IMR-90 (cell line): ENCODE measurements around the gene OPCML. TPM values are rescaled to one million over a fixed set of nuclear protein-coding genes. Genes with fewer than 3 reads are reported as not detected.

Source experiments
- ATAC-seq: fragments of 200-7000 bp; cut with Tn5 transposase; 2 replicates; pipeline ENCODE4 v1.9.1; 2020; ENCODE audit warnings: low read depth, mild to moderate bottlenecking, moderate library complexity
- BruUV-seq: library from RNA; stranded (reverse); fragments of 400-500 nt; replicated peaks from 2 replicates; lab custom pipeline; 2021; lab: Mats Ljungman, UMichigan
- CTCF ChIA-PET: fragments of 300-600 bp; formaldehyde crosslinking; extraction: SDS; loops from one replicate; lab custom pipeline; 2021; ENCODE audit warnings: antibody characterized with exemption; lab: Yijun Ruan, JAX
- POLR2A ChIA-PET: fragments of 300-600 bp; sonication (Branson Sonifier 250); formaldehyde crosslinking; loops from one replicate; lab custom pipeline; 2022; ENCODE audit warnings: antibody characterized with exemption; ENCODE audit not compliant: unreplicated experiment; lab: Charles Lee
- DNase-seq: peaks from one replicate; pipeline ENCODE4 v3.0.0; 2013
- H2AFZ ChIP-seq: replicated peaks from 2 replicates; pipeline ENCODE3; 2013; ENCODE audit warnings: low read length, mild to moderate bottlenecking; ENCODE audit not compliant: poor library complexity
- H2AK5ac ChIP-seq: 2 replicates; pipeline ENCODE4 v1.6.1; 2013; ENCODE audit warnings: low read depth, low read length, inconsistent platforms
- H2AK9ac ChIP-seq: replicated peaks from 2 replicates; pipeline ENCODE3; 2013; ENCODE audit warnings: mild to moderate bottlenecking, low read depth, low read length, moderate library complexity; ENCODE audit not compliant: poor library complexity
- H2BK120ac ChIP-seq: 2 replicates; pipeline ENCODE4 v1.6.1; 2013; ENCODE audit warnings: low read depth, low read length, inconsistent platforms
- H2BK15ac ChIP-seq: 3 replicates; pipeline ENCODE4 v1.6.1; 2013; ENCODE audit warnings: low read depth, low read length, inconsistent platforms
- H2BK20ac ChIP-seq: 2 replicates; pipeline ENCODE4 v1.6.1; 2013; ENCODE audit warnings: low read depth, mild to moderate bottlenecking, inconsistent platforms, low read length, moderate library complexity
- H2BK5ac ChIP-seq: 2 replicates; pipeline ENCODE4 v1.6.1; 2013; ENCODE audit warnings: mild to moderate bottlenecking, low read depth, low read length, inconsistent platforms; ENCODE audit not compliant: poor library complexity, severe bottlenecking
- H3K14ac ChIP-seq: replicated peaks from 2 replicates; pipeline ENCODE4 v1.6.1; 2013; ENCODE audit warnings: low read depth, low read length, inconsistent platforms
- H3K18ac ChIP-seq: 2 replicates; pipeline ENCODE4 v1.6.1; 2013; ENCODE audit warnings: low read depth, low read length, control low read depth
- H3K23ac ChIP-seq: 2 replicates; pipeline ENCODE4 v1.6.1; 2013; ENCODE audit warnings: low read depth, low read length, inconsistent platforms
- H3K27ac ChIP-seq: 2 replicates; pipeline ENCODE4 v1.5.1; 2013; ENCODE audit warnings: mild to moderate bottlenecking, control low read depth, low read length; ENCODE audit not compliant: insufficient read depth
- H3K27me3 ChIP-seq: 2 replicates; pipeline ENCODE4 v1.6.1; 2013; ENCODE audit warnings: low read length; ENCODE audit not compliant: control insufficient read depth, insufficient read depth
- H3K36me3 ChIP-seq: 2 replicates; pipeline ENCODE4 v1.6.1; 2013; ENCODE audit warnings: low read length, mixed read lengths; ENCODE audit not compliant: control insufficient read depth, insufficient read depth
- H3K4ac ChIP-seq: 2 replicates; pipeline ENCODE4 v1.6.1; 2013; ENCODE audit warnings: low read depth, low read length, inconsistent platforms
- H3K4me1 ChIP-seq: 2 replicates; pipeline ENCODE4 v1.6.1; 2013; ENCODE audit warnings: low read length, mixed read lengths; ENCODE audit not compliant: control insufficient read depth, insufficient read depth
- H3K4me2 ChIP-seq: 2 replicates; pipeline ENCODE4 v1.6.1; 2013; ENCODE audit warnings: low read depth, mild to moderate bottlenecking, control low read depth, low read length, moderate library complexity
- H3K4me3 ChIP-seq: 2 replicates; pipeline ENCODE4 v1.5.1; 2013; ENCODE audit warnings: low read depth, mild to moderate bottlenecking, control low read depth, low read length, moderate library complexity; ENCODE audit not compliant: insufficient read depth
- H3K56ac ChIP-seq: 2 replicates; pipeline ENCODE4 v1.6.1; 2013; ENCODE audit warnings: low read length, inconsistent platforms; ENCODE audit not compliant: insufficient read depth; ENCODE audit errors: extremely low read depth
- H3K79me1 ChIP-seq, 2 experiments: 2 replicates each; pipeline ENCODE4 v1.6.1; 2013; ENCODE audit warnings: low read length in 2 of 2, inconsistent platforms in 1 of 2, low read depth in 1 of 2
- H3K9ac ChIP-seq: 2 replicates; pipeline ENCODE4 v1.6.1; 2013; ENCODE audit warnings: low read depth, low read length, control low read depth
- H3K9me1 ChIP-seq: 2 replicates; pipeline ENCODE4 v1.6.1; 2013; ENCODE audit warnings: low read length, inconsistent platforms; ENCODE audit not compliant: insufficient read depth
- H3K9me3 ChIP-seq: 2 replicates; pipeline ENCODE4 v1.6.1; 2013; ENCODE audit warnings: low read length; ENCODE audit not compliant: control insufficient read depth, insufficient read depth
- H4K20me1 ChIP-seq: 2 replicates; pipeline ENCODE4 v1.6.1; 2013; ENCODE audit warnings: low read length, inconsistent platforms; ENCODE audit not compliant: insufficient read depth
- H4K5ac ChIP-seq: 2 replicates; pipeline ENCODE4 v1.6.1; 2013; ENCODE audit warnings: mild to moderate bottlenecking, low read depth, low read length, control low read depth
- H4K8ac ChIP-seq, 2 experiments: 2 replicates each; pipeline ENCODE4 v1.6.1; 2013; ENCODE audit warnings: low read depth in 2 of 2, low read length in 2 of 2, control low read depth in 1 of 2, inconsistent platforms in 1 of 2
- H4K91ac ChIP-seq: 2 replicates; pipeline ENCODE4 v1.6.1; 2013; ENCODE audit warnings: low read depth, low read length, inconsistent platforms; ENCODE audit not compliant: insufficient read depth
- BHLHE40 ChIP-seq: fragments of 150-350 bp; IDR thresholded peaks from 2 replicates; pipeline ENCODE4 v1.6.1; 2016; ENCODE audit warnings: mild to moderate bottlenecking, low read depth, low read length
- CEBPB ChIP-seq: IDR thresholded peaks from 2 replicates; pipeline ENCODE4 v1.6.1; 2012; ENCODE audit warnings: low read depth, low read length, improper control_type of control experiment
- CHD1 ChIP-seq: IDR thresholded peaks from 2 replicates; pipeline ENCODE4 v1.6.1; 2012; ENCODE audit warnings: low read depth, low read length, improper control_type of control experiment
- FOS ChIP-seq: fragments of 150-350 bp; IDR thresholded peaks from 2 replicates; pipeline ENCODE4 v1.6.1; 2016; ENCODE audit warnings: low read depth, low read length
- MAFK ChIP-seq: IDR thresholded peaks from 2 replicates; pipeline ENCODE4 v1.6.1; 2012; ENCODE audit warnings: low read depth, low read length, improper control_type of control experiment
- MAZ ChIP-seq: IDR thresholded peaks from 2 replicates; pipeline ENCODE4 v1.6.1; 2012; ENCODE audit warnings: low read depth, mild to moderate bottlenecking, low read length, improper control_type of control experiment, moderate library complexity, borderline replicate concordance
- MXI1 ChIP-seq: IDR thresholded peaks from 2 replicates; pipeline ENCODE4 v1.6.1; 2012; ENCODE audit warnings: low read depth, mild to moderate bottlenecking, low read length, moderate library complexity, borderline replicate concordance
- NFE2L2 ChIP-seq: fragments of 150-350 bp; IDR thresholded peaks from 2 replicates; pipeline ENCODE4 v1.6.1; 2016; ENCODE audit warnings: low read depth, mild to moderate bottlenecking, low read length
- POLR2A ChIP-seq: IDR thresholded peaks from 2 replicates; pipeline ENCODE4 v1.6.1; 2012; ENCODE audit warnings: mild to moderate bottlenecking, low read depth, low read length
- RAD21 ChIP-seq: IDR thresholded peaks from 2 replicates; pipeline ENCODE4 v1.6.1; 2012; ENCODE audit warnings: low read length, improper control_type of control experiment
- RCOR1 ChIP-seq: IDR thresholded peaks from 2 replicates; pipeline ENCODE4 v1.6.1; 2012; ENCODE audit warnings: mild to moderate bottlenecking, low read length, improper control_type of control experiment; ENCODE audit not compliant: insufficient replicate concordance
- RFX5 ChIP-seq: IDR thresholded peaks from 2 replicates; pipeline ENCODE4 v1.8.0; 2012; ENCODE audit warnings: low read depth, mild to moderate bottlenecking, low read length, moderate library complexity
- SMC3 ChIP-seq: fragments of 150-350 bp; IDR thresholded peaks from 2 replicates; pipeline ENCODE4 v1.6.1; 2016; ENCODE audit warnings: low read depth, mild to moderate bottlenecking, antibody characterized with exemption, low read length, moderate library complexity
- WGBS, 2 experiments: methylation state at CpG; one replicate each; pipeline versions ENCODE4 v1.1.5 to v1.1.7; 2013; ENCODE audit warnings: missing lambda C conversion rate in 2 of 2; ENCODE audit not compliant: insufficient read length in 1 of 2; ENCODE audit errors: extremely low coverage in 2 of 2; 5-methylcytosine and 5-hydroxymethylcytosine counted together
- dilution Hi-C: fragments of 300-500 bp; cut with HindIII; formaldehyde crosslinking; loops from one replicate; pipeline ENCODE4 v1.14.3; 2018; ENCODE audit warnings: low sequenced_read_pairs; ENCODE audit not compliant: unreplicated experiment
- in situ Hi-C: fragments of 300-500 bp; cut with MboI; formaldehyde crosslinking; loops from 3 replicates; pipeline ENCODE4 v1.14.3; 2019; ENCODE audit warnings: low sequenced_read_pairs, inconsistent platforms, mixed read lengths
- intact Hi-C: fragments of 100-400 bp; cut with micrococcal nuclease; formaldehyde crosslinking; loops from 2 replicates; pipeline ENCODE4 v1.10.0; 2022
- polyA plus RNA-seq, 3 experiments: library from polyadenylated mRNA; depleted of rRNA; stranded (reverse); fragments of >200 nt; gene quantifications; 2 replicates each; pipeline ENCODE4 v1.2.3, GENCODE V29; 2012; ENCODE audit warnings: low replicate concordance in 1 of 3
- total RNA-seq: library from RNA; depleted of rRNA; stranded (reverse); fragments of >200 nt; gene quantifications from 2 replicates; pipeline ENCODE4 v1.2.3, GENCODE V29; 2012
- TF ChIP-seq, protein P1 (sequence below): fragments of 150-350 bp; IDR thresholded peaks from 2 replicates; pipeline ENCODE4 v1.6.1; 2016; ENCODE audit warnings: low read depth, mild to moderate bottlenecking, low read length, moderate library complexity, borderline replicate concordance
- TF ChIP-seq, protein P2 (sequence below): fragments of 150-350 bp; IDR thresholded peaks from 2 replicates; pipeline ENCODE4 v1.6.1; 2017; ENCODE audit warnings: mild to moderate bottlenecking, antibody characterized with exemption, low read length, low read depth
- TF ChIP-seq, protein P3 (sequence below): conservative IDR thresholded peaks from 2 replicates; pipeline ENCODE4 v1.5.1; 2012; ENCODE audit warnings: mild to moderate bottlenecking, low read depth, low read length, improper control_type of control experiment

OPCML gene
- total and polyA plus RNA-seq, 2 of the 4 experiments (the other 2 are of a cell fraction) = under 0.01 to 2.6 TPM

DNA sequence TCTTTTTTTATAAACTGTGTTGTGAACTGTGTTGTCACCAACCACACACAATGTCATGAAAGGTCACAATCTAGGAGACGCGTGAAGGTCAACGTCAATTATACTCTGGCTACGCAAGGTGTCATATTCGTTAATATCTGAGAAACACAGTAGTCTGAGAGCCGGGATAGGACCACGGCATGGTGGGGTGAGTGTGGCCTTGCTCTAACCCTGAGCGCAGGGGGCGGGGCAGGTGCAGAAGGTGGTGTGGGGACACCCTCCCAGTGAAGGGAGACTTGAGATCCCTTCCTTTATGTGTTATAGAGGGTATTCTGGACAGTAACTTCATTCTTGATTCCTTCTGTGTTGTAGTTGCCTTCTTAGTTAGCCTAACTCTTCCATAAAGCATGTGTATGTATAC, 883.0 kb downstream of the OPCML start:
- in situ Hi-C loops = no loop called here
- intact Hi-C loops = no loop called here
- BruUV-seq = no TSS peak
- no peak overlapping the region for H3K23ac ChIP-seq
- no peaks in the 10 kb centered on the region for H3K27me3 ChIP-seq
- no peaks in the 10 kb centered on the region for H3K9me3 ChIP-seq
- no peak for TF ChIP-seq MXI1
- no peak for TF ChIP-seq CHD1
- TF ChIP-seq, protein P1, sequence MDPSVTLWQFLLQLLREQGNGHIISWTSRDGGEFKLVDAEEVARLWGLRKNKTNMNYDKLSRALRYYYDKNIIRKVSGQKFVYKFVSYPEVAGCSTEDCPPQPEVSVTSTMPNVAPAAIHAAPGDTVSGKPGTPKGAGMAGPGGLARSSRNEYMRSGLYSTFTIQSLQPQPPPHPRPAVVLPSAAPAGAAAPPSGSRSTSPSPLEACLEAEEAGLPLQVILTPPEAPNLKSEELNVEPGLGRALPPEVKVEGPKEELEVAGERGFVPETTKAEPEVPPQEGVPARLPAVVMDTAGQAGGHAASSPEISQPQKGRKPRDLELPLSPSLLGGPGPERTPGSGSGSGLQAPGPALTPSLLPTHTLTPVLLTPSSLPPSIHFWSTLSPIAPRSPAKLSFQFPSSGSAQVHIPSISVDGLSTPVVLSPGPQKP = no peak
- no peak for TF ChIP-seq POLR2A
- TF ChIP-seq RAD21 = no peak
- no peak for TF ChIP-seq BHLHE40
- no peak for TF ChIP-seq NFE2L2
- TF ChIP-seq RFX5 = no peak
- no peak for TF ChIP-seq FOS
- TF ChIP-seq, protein P2, sequence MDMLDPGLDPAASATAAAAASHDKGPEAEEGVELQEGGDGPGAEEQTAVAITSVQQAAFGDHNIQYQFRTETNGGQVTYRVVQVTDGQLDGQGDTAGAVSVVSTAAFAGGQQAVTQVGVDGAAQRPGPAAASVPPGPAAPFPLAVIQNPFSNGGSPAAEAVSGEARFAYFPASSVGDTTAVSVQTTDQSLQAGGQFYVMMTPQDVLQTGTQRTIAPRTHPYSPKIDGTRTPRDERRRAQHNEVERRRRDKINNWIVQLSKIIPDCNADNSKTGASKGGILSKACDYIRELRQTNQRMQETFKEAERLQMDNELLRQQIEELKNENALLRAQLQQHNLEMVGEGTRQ = no peak
- TF ChIP-seq MAFK = no peak
- no peak for TF ChIP-seq MAZ
- no peak for TF ChIP-seq CEBPB
- TF ChIP-seq, protein P3, sequence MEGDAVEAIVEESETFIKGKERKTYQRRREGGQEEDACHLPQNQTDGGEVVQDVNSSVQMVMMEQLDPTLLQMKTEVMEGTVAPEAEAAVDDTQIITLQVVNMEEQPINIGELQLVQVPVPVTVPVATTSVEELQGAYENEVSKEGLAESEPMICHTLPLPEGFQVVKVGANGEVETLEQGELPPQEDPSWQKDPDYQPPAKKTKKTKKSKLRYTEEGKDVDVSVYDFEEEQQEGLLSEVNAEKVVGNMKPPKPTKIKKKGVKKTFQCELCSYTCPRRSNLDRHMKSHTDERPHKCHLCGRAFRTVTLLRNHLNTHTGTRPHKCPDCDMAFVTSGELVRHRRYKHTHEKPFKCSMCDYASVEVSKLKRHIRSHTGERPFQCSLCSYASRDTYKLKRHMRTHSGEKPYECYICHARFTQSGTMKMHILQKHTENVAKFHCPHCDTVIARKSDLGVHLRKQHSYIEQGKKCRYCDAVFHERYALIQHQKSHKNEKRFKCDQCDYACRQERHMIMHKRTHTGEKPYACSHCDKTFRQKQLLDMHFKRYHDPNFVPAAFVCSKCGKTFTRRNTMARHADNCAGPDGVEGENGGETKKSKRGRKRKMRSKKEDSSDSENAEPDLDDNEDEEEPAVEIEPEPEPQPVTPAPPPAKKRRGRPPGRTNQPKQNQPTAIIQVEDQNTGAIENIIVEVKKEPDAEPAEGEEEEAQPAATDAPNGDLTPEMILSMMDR = no peak
- TF ChIP-seq RCOR1 = no peak
- no peak for TF ChIP-seq SMC3
- no peak overlapping the region for H3K27ac ChIP-seq
- H3K18ac ChIP-seq = no peak overlapping the region
- ATAC-seq = no peak
- H4K8ac ChIP-seq = no peak overlapping the region
- H3K36me3 ChIP-seq = no peaks in the 10 kb centered on the region
- dilution Hi-C loops = no loop called here
- no peaks in the 10 kb centered on the region for H3K4me1 ChIP-seq
- H4K5ac ChIP-seq = no peak overlapping the region
- ChIA-PET CTCF (no interaction called here), POLR2A (no interaction called here)
- H4K20me1 ChIP-seq = no peaks in the 10 kb centered on the region
- H2AK5ac ChIP-seq = no peak overlapping the region
- H2AK9ac ChIP-seq = no peak overlapping the region
- WGBS, 2 experiments = 87% methylated on average over 6 of the region's 9 CpGs; no CpG with 5 or more reads in 1 of the 2 experiments
- no peak overlapping the region for H3K4ac ChIP-seq
- no peak overlapping the region for H2BK5ac ChIP-seq
- no peak for DNase-seq
- H2AFZ ChIP-seq = no peak overlapping the region
- H4K91ac ChIP-seq = no peak overlapping the region
- H2BK120ac ChIP-seq = no peak overlapping the region
- H3K79me1 ChIP-seq = no peaks in the 10 kb centered on the region
- H3K4me2 ChIP-seq = no peak overlapping the region
- H2BK20ac ChIP-seq = no peak overlapping the region
- H3K4me3 ChIP-seq = no peak overlapping the region
- no peaks in the 10 kb centered on the region; the same call in 1 of the 2 replicates for H3K9me1 ChIP-seq
- H3K9ac ChIP-seq = no peak overlapping the region
- H3K56ac ChIP-seq = no peak overlapping the region
- H2BK15ac ChIP-seq = no peak overlapping the region
- H3K14ac ChIP-seq = no peak overlapping the region
